A549 (cell line): ENCODE data around the gene ATP11A. TPM values are rescaled to one million over a fixed set of nuclear protein-coding genes. Genes with fewer than 3 reads are reported as not detected.

Experiments
- ATAC-seq, 2 experiments: fragments of 200-7000 bp in 1 of 2; fragments of >200 bp in 1 of 2; cut with Nextera tagmentation in 1 of 2; cut with Tn5 transposase in 1 of 2; 3 replicates each; pipeline versions ENCODE4 v1.8.0 to v1.9.1; 2018 to 2020; ENCODE audit warnings: mild to moderate bottlenecking in 1 of 2, moderate library complexity in 1 of 2
- CTCF ChIA-PET: fragments of 300-600 bp; sonication (Branson Sonifier 250); formaldehyde crosslinking; extraction: SDS; loops from one replicate; lab custom pipeline; 2021; ENCODE audit warnings: antibody characterized with exemption, inconsistent platforms; lab: Yijun Ruan, JAX
- POLR2A ChIA-PET: fragments of 350-600 bp; formaldehyde crosslinking; extraction: SDS; loops from one replicate; lab custom pipeline; 2021; ENCODE audit warnings: antibody characterized with exemption, inconsistent platforms; lab: Yijun Ruan, JAX
- DNase-seq, 2 experiments: peaks; one replicate each; pipeline versions ENCODE4 v3.0.0 to v3.0.0-alpha.2; 2011 to 2016; ENCODE audit warnings: low read depth in 1 of 2, low spot score in 1 of 2
- FAIRE-seq: peaks from 2 replicates; lab custom pipeline; 2011; peaks lifted over from hg19 to GRCh38; lab: Jason Lieb, UNC
- H3K27ac ChIP-seq, 2 experiments: fragments of >200 bp; sonication (Bioruptor Twin); formaldehyde crosslinking; 3 replicates each; pipeline ENCODE4 v1.5.1; 2016 to 2017
- H3K4me1 ChIP-seq: fragments of >200 bp; sonication (Bioruptor Twin); formaldehyde crosslinking; 3 replicates; pipeline ENCODE4 v1.6.1; 2016
- H3K4me2 ChIP-seq: fragments of >200 bp; sonication (Bioruptor Twin); formaldehyde crosslinking; 3 replicates; pipeline ENCODE4 v1.6.1; 2016
- H3K4me3 ChIP-seq: fragments of >200 bp; sonication (Bioruptor Twin); formaldehyde crosslinking; 3 replicates; pipeline ENCODE4 v1.5.1; 2016
- H3K9me3 ChIP-seq: fragments of >200 bp; sonication (Bioruptor Twin); formaldehyde crosslinking; 3 replicates; pipeline ENCODE4 v1.6.1; 2016
- BHLHE40 ChIP-seq: IDR thresholded peaks from 2 replicates; pipeline ENCODE4 v1.6.1; 2012; ENCODE audit warnings: low read depth, low read length, inconsistent platforms
- CHD2 ChIP-seq: fragments of 150-350 bp; IDR thresholded peaks from 2 replicates; pipeline ENCODE4 v1.6.1; 2014; ENCODE audit warnings: low read length; ENCODE audit not compliant: partially characterized antibody
- EHMT2 ChIP-seq: fragments of 200-600 bp; sonication (generic); IDR thresholded peaks from 2 replicates; pipeline ENCODE4 v1.6.1; 2016; ENCODE audit warnings: antibody characterized with exemption, low read depth, mild to moderate bottlenecking, moderate library complexity
- FOSB ChIP-seq: fragments of 250-450 bp; sonication (Bioruptor Pico); IDR thresholded peaks from 2 replicates; pipeline ENCODE4 v1.5.0; 2020; ENCODE audit warnings: mild to moderate bottlenecking, moderate library complexity
- FOSL2 ChIP-seq, 2 experiments: fragments of 450-650 bp in 1 of 2; fragments of >200 bp in 1 of 2; sonication (Bioruptor Twin) in 1 of 2; formaldehyde crosslinking; IDR thresholded peaks; 2 replicates each; pipeline versions ENCODE4 v1.5.0 to v1.6.1; 2016 to 2020; ENCODE audit warnings: mild to moderate bottlenecking in 1 of 2, moderate library complexity in 1 of 2
- HEYL ChIP-seq: fragments of 250-450 bp; sonication (Bioruptor Pico); IDR thresholded peaks from 2 replicates; pipeline ENCODE4 v1.8.0; 2021; ENCODE audit warnings: mild to moderate bottlenecking, moderate library complexity
- JUN ChIP-seq, 2 experiments: fragments of >200 bp; sonication (Bioruptor Twin); formaldehyde crosslinking; IDR thresholded peaks; 2 replicates in 1 of 2; 3 replicates in 1 of 2; pipeline ENCODE4 v1.6.1; 2016 to 2017
- KDM5A ChIP-seq: fragments of 200-600 bp; sonication (generic); IDR thresholded peaks from 2 replicates; pipeline ENCODE4 v1.6.1; 2016; ENCODE audit warnings: antibody characterized with exemption, mild to moderate bottlenecking
- MAFK ChIP-seq: fragments of 450-650 bp; IDR thresholded peaks from 2 replicates; pipeline ENCODE4 v1.6.1; 2014; ENCODE audit not compliant: partially characterized antibody
- NPAS2 ChIP-seq: fragments of 250-450 bp; sonication (Bioruptor Pico); IDR thresholded peaks from 2 replicates; pipeline ENCODE4 v1.8.0; 2022; ENCODE audit warnings: mild to moderate bottlenecking, moderate library complexity, borderline replicate concordance
- PHF8 ChIP-seq: fragments of 200-600 bp; sonication (generic); IDR thresholded peaks from 2 replicates; pipeline ENCODE4 v1.6.1; 2016; ENCODE audit warnings: low read depth, mild to moderate bottlenecking, antibody characterized with exemption, moderate library complexity, borderline replicate concordance
- POLR2A ChIP-seq: IDR thresholded peaks from 2 replicates; pipeline ENCODE4 v1.6.1; 2012; ENCODE audit warnings: mild to moderate bottlenecking, low read length
- POLR2AphosphoS2 ChIP-seq: conservative IDR thresholded peaks from 2 replicates; pipeline ENCODE4 v1.6.1; 2012; ENCODE audit warnings: low read length, improper control_type of control experiment, inconsistent platforms
- RAD21 ChIP-seq, 2 experiments: fragments of >200 bp in 1 of 2; sonication (Bioruptor Twin) in 1 of 2; formaldehyde crosslinking in 1 of 2; IDR thresholded peaks in 1 of 2; conservative IDR thresholded peaks in 1 of 2; 2 replicates in 1 of 2; 3 replicates in 1 of 2; pipeline ENCODE4 v1.6.1; 2012 to 2018; ENCODE audit warnings: inconsistent platforms in 1 of 2
- RNF2 ChIP-seq: fragments of 200-600 bp; sonication (generic); IDR thresholded peaks from 2 replicates; pipeline ENCODE4 v1.6.1; 2016; ENCODE audit warnings: low read depth, mild to moderate bottlenecking, antibody characterized with exemption, moderate library complexity, borderline replicate concordance
- SMC3 ChIP-seq: fragments of >200 bp; sonication (Bioruptor Twin); formaldehyde crosslinking; IDR thresholded peaks from 3 replicates; pipeline ENCODE4 v1.6.1; 2018; ENCODE audit warnings: inconsistent platforms
- SREBF2 ChIP-seq: fragments of 450-650 bp; IDR thresholded peaks from 2 replicates; pipeline ENCODE4 v1.6.1; 2014; ENCODE audit warnings: mild to moderate bottlenecking, moderate library complexity
- TP53 ChIP-seq: fragments of 250-450 bp; sonication (Bioruptor Pico); IDR thresholded peaks from 2 replicates; pipeline ENCODE4 v1.5.0; 2021; ENCODE audit warnings: mild to moderate bottlenecking, moderate library complexity
- ZC3H11A ChIP-seq: fragments of 450-650 bp; IDR thresholded peaks from 2 replicates; pipeline ENCODE4 v1.6.1; 2014; ENCODE audit warnings: antibody characterized with exemption, mild to moderate bottlenecking
- ZFP36 ChIP-seq: fragments of 450-650 bp; IDR thresholded peaks from 2 replicates; pipeline ENCODE4 v1.6.1; 2014; ENCODE audit warnings: borderline replicate concordance; ENCODE audit not compliant: partially characterized antibody
- ZSCAN20 ChIP-seq: fragments of 250-450 bp; sonication (Bioruptor Pico); IDR thresholded peaks from 2 replicates; pipeline ENCODE4 v1.8.0; 2022; ENCODE audit warnings: mild to moderate bottlenecking, moderate library complexity
- WGBS: methylation state at CpG from one replicate; pipeline ENCODE4 v1.1.6; 2017; ENCODE audit errors: missing lambda C conversion rate; 5-methylcytosine and 5-hydroxymethylcytosine counted together
- polyA plus RNA-seq, 4 experiments: library from polyadenylated mRNA; depleted of rRNA in 3 of 4; stranded (reverse); fragments of >200 nt; fragmentation: RNase III in 1 of 4; extraction: RNeasy Plus Mini Kit Qiagen cat#74134 plus additional on column Dnase treatment in 1 of 4; gene quantifications; 2 replicates in 3 of 4; 3 replicates in 1 of 4; pipeline ENCODE4 v1.2.3, GENCODE V29; 2011 to 2017
- TF ChIP-seq, protein P1 (sequence below): IDR thresholded peaks from 2 replicates; pipeline ENCODE4 v1.6.1; 2012
- TF ChIP-seq, protein P2 (sequence below): fragments of 150-350 bp; IDR thresholded peaks from 2 replicates; pipeline ENCODE4 v1.6.1; 2014; ENCODE audit warnings: low read depth, mild to moderate bottlenecking, low read length
- TF ChIP-seq, protein P3 (sequence below): IDR thresholded peaks from 2 replicates; pipeline ENCODE4 v1.6.1; 2012

ATP11A gene
- polyA plus RNA-seq, 2 of the 4 experiments (the other 2 are of a cell fraction): 4.1 to 8.0 TPM

GRCh38 chr13:112826565-112826964, 136.7 kb downstream of the ATP11A start:
- CTCF ChIA-PET: no interaction called here
- Histone ChIP-seq H3K4me1 (no peaks in the 10 kb centered on the region), H3K4me3 (no peak overlapping the region), H3K4me2 (no peak overlapping the region), H3K27ac (no peak overlapping the region), H3K9me3 (no peaks in the 10 kb centered on the region)
- no peak for FAIRE-seq
- POLR2A ChIA-PET: no interaction called here
- no peak for ATAC-seq
- WGBS: 94% methylated on average over 12 of the region's 14 CpGs
- TF ChIP-seq BHLHE40 (no peak), ZSCAN20 (CRISPR knock-in tag) (no peak), ZFP36 (no peak), SMC3 (no peak), HEYL (CRISPR knock-in tag) (no peak)
- TF ChIP-seq, protein P1, sequence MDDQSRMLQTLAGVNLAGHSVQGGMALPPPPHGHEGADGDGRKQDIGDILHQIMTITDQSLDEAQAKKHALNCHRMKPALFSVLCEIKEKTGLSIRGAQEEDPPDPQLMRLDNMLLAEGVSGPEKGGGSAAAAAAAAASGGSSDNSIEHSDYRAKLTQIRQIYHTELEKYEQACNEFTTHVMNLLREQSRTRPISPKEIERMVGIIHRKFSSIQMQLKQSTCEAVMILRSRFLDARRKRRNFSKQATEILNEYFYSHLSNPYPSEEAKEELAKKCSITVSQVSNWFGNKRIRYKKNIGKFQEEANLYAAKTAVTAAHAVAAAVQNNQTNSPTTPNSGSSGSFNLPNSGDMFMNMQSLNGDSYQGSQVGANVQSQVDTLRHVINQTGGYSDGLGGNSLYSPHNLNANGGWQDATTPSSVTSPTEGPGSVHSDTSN: no peak
- no peak for DNase-seq

GRCh38 chr13:112828082-112828699, 138.4 kb downstream of the ATP11A start:
- no peaks in the 10 kb centered on the region for H3K4me1 ChIP-seq
- H3K9me3 ChIP-seq: no peaks in the 10 kb centered on the region
- ChIA-PET POLR2A (no interaction called here), CTCF (interaction anchor here (1.5 kb wide), 1 partner anchor 10 kb away, joined by 7 read pairs; no protein-coding TSS in a partner anchor)
- no peak overlapping the region for H3K27ac ChIP-seq
- WGBS: 85% methylated on average over 19 of the region's 19 CpGs
- ATAC-seq: no peak
- H3K4me2 ChIP-seq: no peak overlapping the region
- no peak overlapping the region for H3K4me3 ChIP-seq
- no peak for FAIRE-seq
- DNase-seq: no peak
- TF ChIP-seq PHF8 (no peak), ZC3H11A (no peak), CHD2 (no peak), RAD21 (conservative IDR thresholded peaks at IDR 0.05 in 1 of 2, IDR thresholded peaks at IDR 0.05 in 1 of 2) (no peak), FOSL2 (IDR thresholded peaks at IDR 0.05) (no peak), FOSL2 (CRISPR knock-in tag; IDR thresholded peaks at IDR 0.05) (no peak), POLR2AphosphoS2 (no peak), EHMT2 (no peak), FOSB (no peak), POLR2A (no peak), MAFK (no peak), NPAS2 (CRISPR knock-in tag) (no peak), TP53 (CRISPR knock-in tag) (no peak), SREBF2 (no peak), JUN (IDR thresholded peaks at IDR 0.05) (no peak), KDM5A (no peak), RNF2 (no peak)
- TF ChIP-seq, protein P2, sequence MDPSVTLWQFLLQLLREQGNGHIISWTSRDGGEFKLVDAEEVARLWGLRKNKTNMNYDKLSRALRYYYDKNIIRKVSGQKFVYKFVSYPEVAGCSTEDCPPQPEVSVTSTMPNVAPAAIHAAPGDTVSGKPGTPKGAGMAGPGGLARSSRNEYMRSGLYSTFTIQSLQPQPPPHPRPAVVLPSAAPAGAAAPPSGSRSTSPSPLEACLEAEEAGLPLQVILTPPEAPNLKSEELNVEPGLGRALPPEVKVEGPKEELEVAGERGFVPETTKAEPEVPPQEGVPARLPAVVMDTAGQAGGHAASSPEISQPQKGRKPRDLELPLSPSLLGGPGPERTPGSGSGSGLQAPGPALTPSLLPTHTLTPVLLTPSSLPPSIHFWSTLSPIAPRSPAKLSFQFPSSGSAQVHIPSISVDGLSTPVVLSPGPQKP: no peak
- TF ChIP-seq, protein P3, sequence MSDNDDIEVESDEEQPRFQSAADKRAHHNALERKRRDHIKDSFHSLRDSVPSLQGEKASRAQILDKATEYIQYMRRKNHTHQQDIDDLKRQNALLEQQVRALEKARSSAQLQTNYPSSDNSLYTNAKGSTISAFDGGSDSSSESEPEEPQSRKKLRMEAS: no peak
- TF ChIP-seq, all 56 proteins: peak for 0
